ENCODE results near the gene BTBD9. TPM values are rescaled to one million over a fixed set of nuclear protein-coding genes. Genes with fewer than 3 reads are reported as not detected.
A peak's percentile ranks its signal among the peaks of the same experiment; 100 is the strongest.

The BTBD9 gene
- total and polyA plus RNA-seq, 2 of the 13 experiments (the other 11 are each of a cell fraction or from before 2014, with no cell fraction given) = 1.2 to 3.0 TPM

- TF ChIP-seq PRDM10 (CRISPR knock-in tag; IDR thresholded peaks at IDR 0.05; ENCODE audit: low read depth) (peak; percentile 95), ZNF749 (CRISPR knock-in tag; IDR thresholded peaks at IDR 0.05; ENCODE audit: borderline replicate concordance) (no peak), MED1 (CRISPR knock-in tag; IDR thresholded peaks at IDR 0.05) (peak; percentile 27; the same call in 1 of the 2 replicates), FOSL2 (CRISPR knock-in tag; IDR thresholded peaks at IDR 0.05) (0 out of 2 replicates have a peak, but pooled peaks have one; percentile 16), MAFF (IDR thresholded peaks at IDR 0.05; ENCODE audit: low read depth, low read length) (0 out of 2 replicates have a peak, but pooled peaks have one; percentile 10), CREM (IDR thresholded peaks at IDR 0.05) (peak; percentile 25; the same call in 1 of the 2 replicates), CREM (CRISPR knock-in tag; IDR thresholded peaks at IDR 0.05) (no peak), YEATS4 (CRISPR knock-in tag; IDR thresholded peaks at IDR 0.05; ENCODE audit: borderline replicate concordance) (0 out of 2 replicates have a peak, but pooled peaks have one; percentile 26), TP53 (CRISPR knock-in tag; conservative IDR thresholded peaks at IDR 0.05) (no peak), ZMYM4 (CRISPR knock-in tag; IDR thresholded peaks at IDR 0.05) (peak; percentile 22; the same call in 1 of the 2 replicates), NBN (conservative IDR thresholded peaks at IDR 0.05) (no peak), NCOR1 (IDR thresholded peaks at IDR 0.05; ENCODE audit: borderline replicate concordance, low read length) (peak; percentile 34; the same call in 1 of the 2 replicates), ATF4 (CRISPR knock-in tag; IDR thresholded peaks at IDR 0.05) (0 out of 4 replicates have a peak, but pooled peaks of 1 of the 2 experiments have one; percentile 25), SAP130 (CRISPR knock-in tag; IDR thresholded peaks at IDR 0.05; ENCODE audit: low read depth) (0 out of 2 replicates have a peak, but pooled peaks have one; percentile 27), SMC3 (IDR thresholded peaks at IDR 0.05; ENCODE audit: low read length) (peak; percentile 27; the same call in 1 of the 2 replicates), NFIC (IDR thresholded peaks at IDR 0.05; ENCODE audit: low read length) (peak; percentile 67), ZNF768 (CRISPR knock-in tag; IDR thresholded peaks at IDR 0.05) (no peak), HNF4A (CRISPR knock-in tag; IDR thresholded peaks at IDR 0.05) (peak; percentile 81), ZNF792 (CRISPR knock-in tag; IDR thresholded peaks at IDR 0.05) (peak; percentile 55; the same call in 1 of the 2 replicates), TBL1XR1 (IDR thresholded peaks at IDR 0.05; ENCODE audit: borderline replicate concordance, low read length, partially characterized antibody) (no peak), SOX5 (CRISPR knock-in tag; IDR thresholded peaks at IDR 0.05; ENCODE audit: borderline replicate concordance) (peak; percentile 78; the same call in 1 of the 2 replicates), HDAC2 (CRISPR knock-in tag; IDR thresholded peaks at IDR 0.05) (peak; percentile 31; the same call in 1 of the 2 replicates), HNF4G (IDR thresholded peaks at IDR 0.05; ENCODE audit: borderline replicate concordance, low read depth, low read length) (0 out of 2 replicates have a peak, but pooled peaks have one; percentile 23), HNF4G (CRISPR knock-in tag; IDR thresholded peaks at IDR 0.05; ENCODE audit: borderline replicate concordance, low read depth) (no peak), ZEB1 (IDR thresholded peaks at IDR 0.05; ENCODE audit: insufficient replicate concordance, low read depth) (peak; percentile 49)
- TF ChIP-seq, protein P1, sequence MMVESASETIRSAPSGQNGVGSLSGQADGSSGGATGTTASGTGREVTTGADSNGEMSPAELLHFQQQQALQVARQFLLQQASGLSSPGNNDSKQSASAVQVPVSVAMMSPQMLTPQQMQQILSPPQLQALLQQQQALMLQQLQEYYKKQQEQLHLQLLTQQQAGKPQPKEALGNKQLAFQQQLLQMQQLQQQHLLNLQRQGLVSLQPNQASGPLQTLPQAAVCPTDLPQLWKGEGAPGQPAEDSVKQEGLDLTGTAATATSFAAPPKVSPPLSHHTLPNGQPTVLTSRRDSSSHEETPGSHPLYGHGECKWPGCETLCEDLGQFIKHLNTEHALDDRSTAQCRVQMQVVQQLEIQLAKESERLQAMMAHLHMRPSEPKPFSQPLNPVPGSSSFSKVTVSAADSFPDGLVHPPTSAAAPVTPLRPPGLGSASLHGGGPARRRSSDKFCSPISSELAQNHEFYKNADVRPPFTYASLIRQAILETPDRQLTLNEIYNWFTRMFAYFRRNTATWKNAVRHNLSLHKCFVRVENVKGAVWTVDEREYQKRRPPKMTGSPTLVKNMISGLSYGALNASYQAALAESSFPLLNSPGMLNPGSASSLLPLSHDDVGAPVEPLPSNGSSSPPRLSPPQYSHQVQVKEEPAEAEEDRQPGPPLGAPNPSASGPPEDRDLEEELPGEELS (CRISPR knock-in tag; IDR thresholded peaks at IDR 0.05) = 0 out of 2 replicates have a peak, but pooled peaks have one; percentile 36
Measured at GRCh38 chr6:38404900-38405556, 234.7 kb downstream of the BTBD9 start (continued).
